GM13976 (cell line): Measurements from ENCODE around the gene ITGB5.

Experiments
- DNase-seq: peaks from one replicate; pipeline ENCODE4 v3.0.0; 2012; ENCODE audit warnings: low spot score
- in situ Hi-C: fragments of 300-500 bp; cut with MboI; formaldehyde crosslinking; loops from one replicate; pipeline ENCODE4 v1.12.0; 2022; ENCODE audit warnings: low sequenced_read_pairs, mixed read lengths, inconsistent platforms; ENCODE audit not compliant: unreplicated experiment
- TF ChIP-seq, protein P1 (sequence below): IDR thresholded peaks from 2 replicates; pipeline ENCODE4 v1.5.1; 2012; ENCODE audit warnings: borderline replicate concordance, mild to moderate bottlenecking; ENCODE audit not compliant: insufficient read depth; ENCODE audit errors: extremely low read depth, missing control alignments, control extremely low read depth

Gene ITGB5

DNA sequence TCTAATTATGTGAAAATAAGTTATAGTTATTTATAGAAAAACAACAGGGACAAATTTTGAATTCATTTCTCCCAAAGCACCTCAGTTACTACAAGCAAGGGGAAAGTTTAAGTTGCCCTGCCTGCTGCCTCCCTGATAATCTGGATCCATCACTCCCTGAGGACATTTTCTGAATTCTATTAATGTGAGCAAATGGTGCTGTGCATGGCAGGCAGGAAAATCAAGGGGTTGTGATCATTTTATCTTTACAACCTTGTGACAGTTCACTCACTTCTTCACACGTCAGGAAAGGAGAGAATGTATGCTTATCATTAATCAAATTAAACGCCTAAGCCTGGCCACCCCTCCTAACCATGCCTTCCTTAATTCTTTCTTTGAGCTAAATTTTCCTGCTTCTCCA lies 39.3 kb downstream of the ITGB5 start:
- in situ Hi-C loops: no loop called here
- TF ChIP-seq, protein P1, sequence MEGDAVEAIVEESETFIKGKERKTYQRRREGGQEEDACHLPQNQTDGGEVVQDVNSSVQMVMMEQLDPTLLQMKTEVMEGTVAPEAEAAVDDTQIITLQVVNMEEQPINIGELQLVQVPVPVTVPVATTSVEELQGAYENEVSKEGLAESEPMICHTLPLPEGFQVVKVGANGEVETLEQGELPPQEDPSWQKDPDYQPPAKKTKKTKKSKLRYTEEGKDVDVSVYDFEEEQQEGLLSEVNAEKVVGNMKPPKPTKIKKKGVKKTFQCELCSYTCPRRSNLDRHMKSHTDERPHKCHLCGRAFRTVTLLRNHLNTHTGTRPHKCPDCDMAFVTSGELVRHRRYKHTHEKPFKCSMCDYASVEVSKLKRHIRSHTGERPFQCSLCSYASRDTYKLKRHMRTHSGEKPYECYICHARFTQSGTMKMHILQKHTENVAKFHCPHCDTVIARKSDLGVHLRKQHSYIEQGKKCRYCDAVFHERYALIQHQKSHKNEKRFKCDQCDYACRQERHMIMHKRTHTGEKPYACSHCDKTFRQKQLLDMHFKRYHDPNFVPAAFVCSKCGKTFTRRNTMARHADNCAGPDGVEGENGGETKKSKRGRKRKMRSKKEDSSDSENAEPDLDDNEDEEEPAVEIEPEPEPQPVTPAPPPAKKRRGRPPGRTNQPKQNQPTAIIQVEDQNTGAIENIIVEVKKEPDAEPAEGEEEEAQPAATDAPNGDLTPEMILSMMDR: no peak
- DNase-seq: no peak

DNA sequence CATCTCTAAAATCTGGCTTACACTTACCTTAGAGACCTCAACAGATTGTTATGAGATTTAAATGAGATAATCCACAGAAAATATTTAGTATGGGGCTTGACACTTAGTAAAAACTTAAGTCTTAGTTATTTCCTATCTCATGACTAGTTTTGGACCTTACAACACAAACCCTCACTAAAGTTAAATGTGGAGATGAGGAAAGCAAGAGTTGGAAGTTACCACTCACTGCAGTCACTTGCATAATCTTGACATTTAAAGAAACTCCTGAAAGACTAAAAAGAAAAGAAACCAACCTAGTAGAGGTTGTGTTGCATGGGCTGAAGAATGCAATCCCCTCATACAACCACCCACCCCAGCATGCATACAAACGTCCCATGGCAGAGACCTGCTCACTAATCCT lies 40.1 kb downstream of the ITGB5 start:
- in situ Hi-C loops: no loop called here

DNA sequence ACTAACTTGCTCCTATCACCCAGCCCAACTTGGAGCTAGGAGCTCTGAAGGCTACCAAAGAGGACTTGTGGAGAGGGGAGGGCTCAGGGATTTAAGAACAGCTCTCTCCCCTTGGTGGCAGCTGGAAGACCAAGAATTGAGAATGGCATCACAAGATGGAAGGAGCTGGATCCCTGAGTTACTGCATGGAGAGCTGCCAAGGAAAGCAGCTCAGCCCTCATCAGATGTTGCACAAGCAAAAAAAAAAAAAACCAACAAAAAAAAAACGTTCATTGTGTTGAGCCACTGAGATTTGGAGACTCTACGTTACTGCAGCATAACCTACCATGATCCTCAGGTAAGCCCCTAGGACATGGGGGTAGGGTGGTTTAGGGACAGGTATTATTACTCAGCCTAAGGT lies 41.0 kb downstream of the ITGB5 start:
- TF ChIP-seq, protein P1: no peak
- in situ Hi-C loops: no loop called here
- DNase-seq: no peak

More for the DNA sequence above, 40.1 kb downstream of the ITGB5 start:
- TF ChIP-seq, protein P1: no peak
- no peak for DNase-seq

DNA sequence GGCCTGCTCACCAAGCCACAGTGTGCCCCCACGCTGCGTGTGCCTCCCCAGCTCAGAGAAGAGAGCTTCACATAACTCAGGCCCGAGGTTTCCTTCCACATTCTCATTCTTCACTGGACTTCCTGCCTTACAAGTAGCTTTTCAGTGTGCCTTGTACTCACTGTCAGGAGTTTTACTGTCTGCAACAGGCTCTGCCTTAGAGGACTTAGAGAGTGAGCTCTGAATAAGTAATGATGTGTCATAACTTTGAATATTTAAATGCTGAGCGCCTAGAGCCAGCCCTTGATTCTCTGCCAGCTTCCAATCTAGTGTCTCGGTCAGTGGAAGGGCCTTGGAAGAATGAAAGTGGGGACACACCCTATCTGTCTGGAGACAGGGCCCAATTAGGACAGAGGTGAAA lies 41.8 kb downstream of the ITGB5 start:
- no peak for DNase-seq
- TF ChIP-seq, protein P1: no peak
- in situ Hi-C loops: no loop called here

DNA sequence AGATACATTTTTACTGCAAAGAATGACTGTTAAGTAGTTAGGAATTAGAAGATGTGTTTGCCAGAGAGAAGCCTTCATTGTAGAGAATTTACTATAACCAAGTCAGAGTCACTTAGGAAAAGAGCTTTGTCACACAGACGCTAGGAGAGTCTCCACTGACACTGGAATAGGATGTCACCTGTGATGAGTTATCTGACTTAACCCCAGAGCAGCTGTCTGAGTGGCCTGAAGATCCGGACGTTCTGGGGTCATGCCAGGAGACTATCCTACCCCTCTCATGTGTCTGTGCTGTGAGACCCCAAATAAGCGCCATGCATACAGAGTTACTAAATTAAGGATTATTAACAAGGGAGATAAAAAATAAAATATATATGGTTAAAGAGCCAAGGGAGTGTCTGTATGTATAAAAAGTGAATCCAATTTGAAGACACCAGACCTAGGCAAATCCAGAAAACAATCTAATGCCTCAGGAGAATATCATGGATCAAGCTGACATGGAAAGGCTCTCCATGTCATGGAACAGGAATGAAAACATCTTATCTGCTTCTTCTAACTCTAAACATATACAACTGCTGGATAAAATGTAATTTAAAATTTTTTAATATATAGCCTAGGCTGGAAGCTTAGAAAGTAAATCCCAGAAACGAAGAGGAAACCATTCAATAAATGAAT lies 43.5 kb downstream of the ITGB5 start:
- in situ Hi-C loops: no loop called here

DNA sequence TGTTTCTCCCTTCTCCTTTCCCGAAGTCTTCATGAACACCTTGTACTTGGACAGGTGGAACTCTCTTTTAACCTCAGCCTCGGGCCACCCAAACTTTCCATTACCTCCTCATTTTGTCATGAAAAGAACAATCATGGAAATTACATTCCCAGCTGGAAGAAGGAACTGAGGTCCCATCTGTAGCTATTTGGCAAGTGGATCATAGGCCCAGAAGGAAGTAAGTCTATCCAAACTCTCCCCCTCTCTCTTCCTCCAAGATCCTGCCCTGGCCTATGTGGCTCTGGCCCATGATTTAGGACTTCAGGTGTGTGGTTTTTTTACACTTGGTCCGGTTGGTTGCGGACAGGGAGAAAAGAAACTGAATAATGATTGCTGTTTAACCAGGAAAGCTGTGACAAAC lies 44.1 kb downstream of the ITGB5 start:
- in situ Hi-C loops: no loop called here
- DNase-seq: no peak
- TF ChIP-seq, protein P1: no peak

More for the DNA sequence above, 43.5 kb downstream of the ITGB5 start:
- TF ChIP-seq, protein P1: no peak
- DNase-seq: no peak
